K562 (cell line): ENCODE data around the gene NKAIN1. TPM values are rescaled to one million over a fixed set of nuclear protein-coding genes. Genes with fewer than 3 reads are reported as not detected.

Experiments used
- ARID1B ChIP-seq: fragments of 450-650 bp; IDR thresholded peaks from 2 replicates; pipeline ENCODE4 v1.6.1; 2016; ENCODE audit warnings: antibody characterized with exemption, mild to moderate bottlenecking, inconsistent platforms
- CBFB ChIP-seq: sonication (generic); formaldehyde crosslinking; IDR thresholded peaks from 2 replicates; pipeline ENCODE4 v1.4.0; 2020; ENCODE audit warnings: mild to moderate bottlenecking, missing genetic modification reagents
- KDM4B ChIP-seq, 2 experiments: fragments of 450-650 bp in 1 of 2; sonication (generic) in 1 of 2; IDR thresholded peaks; 2 replicates each; pipeline ENCODE4 v1.6.1; 2016 to 2017; ENCODE audit warnings: borderline replicate concordance in 2 of 2, antibody characterized with exemption in 1 of 2, low read depth in 1 of 2, mild to moderate bottlenecking in 1 of 2
- RAD21 ChIP-seq, 2 experiments: fragments of 250-450 bp in 1 of 2; fragments of 450-650 bp in 1 of 2; sonication (Bioruptor Pico) in 1 of 2; formaldehyde crosslinking in 1 of 2; IDR thresholded peaks in 1 of 2; conservative IDR thresholded peaks in 1 of 2; 2 replicates each; pipeline versions ENCODE4 v1.4.0 to v1.8.0; 2020 to 2022; ENCODE audit warnings: mild to moderate bottlenecking in 2 of 2, moderate library complexity in 1 of 2
- RFX1 ChIP-seq: fragments of 450-650 bp; IDR thresholded peaks from 2 replicates; pipeline ENCODE4 v1.6.1; 2016; ENCODE audit warnings: mild to moderate bottlenecking, moderate library complexity
- TCF3 ChIP-seq: sonication (generic); formaldehyde crosslinking; IDR thresholded peaks from 2 replicates; pipeline ENCODE4 v1.4.0; 2020; ENCODE audit warnings: mild to moderate bottlenecking, missing genetic modification reagents
- TEAD4 ChIP-seq, 2 experiments: sonication (generic) in 1 of 2; formaldehyde crosslinking in 1 of 2; IDR thresholded peaks; 2 replicates each; pipeline versions ENCODE4 v1.6.1 to v1.8.0; 2012 to 2022; ENCODE audit warnings: borderline replicate concordance in 1 of 2, inconsistent platforms in 1 of 2, low read length in 1 of 2, mild to moderate bottlenecking in 1 of 2, missing genetic modification reagents in 1 of 2
- XRCC4 ChIP-seq: IDR thresholded peaks from one replicate; pipeline ENCODE4 v1.6.1; 2011; ENCODE audit not compliant: insufficient read depth, insufficient read length; ENCODE audit errors: extremely low read depth
- ZKSCAN3 ChIP-seq: fragments of 250-450 bp; sonication (Bioruptor Pico); IDR thresholded peaks from 2 replicates; pipeline ENCODE4 v1.4.0; 2020
- ZNF121 ChIP-seq: sonication (generic); formaldehyde crosslinking; conservative IDR thresholded peaks from 2 replicates; pipeline ENCODE4 v1.8.0; 2022; ENCODE audit warnings: missing genetic modification reagents
- ZNF3 ChIP-seq: fragments of 250-450 bp; sonication (Bioruptor Pico); IDR thresholded peaks from 2 replicates; pipeline ENCODE4 v1.5.0; 2021; ENCODE audit warnings: mild to moderate bottlenecking, moderate library complexity
- polyA plus RNA-seq, 8 experiments: library from polyadenylated mRNA; depleted of rRNA in 4 of 8; stranded (reverse) in 5 of 8; unstranded in 3 of 8; fragments of >200 nt; fragmentation: Nextera tagmentation in 2 of 8; fragmentation: Illumina TruSeq in 1 of 8; extraction: Ambion mirVana in 2 of 8; extraction: Trizol in 1 of 8; gene quantifications; 2 replicates each; pipeline versions ENCODE4 v1.2.1 to v1.2.3, GENCODE V29; 2011 to 2014; ENCODE audit warnings: inconsistent platforms in 1 of 8, missing spikeins in 1 of 8
- total RNA-seq, 7 experiments: library from RNA; depleted of rRNA in 6 of 7; stranded (reverse); fragments of >200 nt in 6 of 7; fragmentation: Illumina TruSeq in 2 of 7; extraction: Trizol in 2 of 7; gene quantifications; 2 replicates each; pipeline versions ENCODE4 v1.2.1 to v1.2.3, GENCODE V29; 2011 to 2021; ENCODE audit warnings: low replicate concordance in 1 of 7
- TF ChIP-seq, protein P1 (sequence below): fragments of 250-450 bp; sonication (Bioruptor Pico); IDR thresholded peaks from 2 replicates; pipeline ENCODE4 v1.4.0; 2020; ENCODE audit warnings: mild to moderate bottlenecking, moderate library complexity
- TF ChIP-seq, protein P2 (sequence below): fragments of 450-650 bp; conservative IDR thresholded peaks from 2 replicates; pipeline ENCODE4 v1.6.1; 2016; ENCODE audit warnings: missing genetic modification characterization, low read depth, mild to moderate bottlenecking, missing compliant biosample characterization, moderate library complexity
- TF ChIP-seq, protein P3 (sequence below): fragments of 250-450 bp; sonication (Bioruptor Pico); IDR thresholded peaks from 2 replicates; pipeline ENCODE4 v1.8.0; 2022; ENCODE audit warnings: inconsistent platforms
- TF ChIP-seq, protein P4 (sequence below): fragments of 450-650 bp; formaldehyde crosslinking; IDR thresholded peaks from 2 replicates; pipeline ENCODE4 v1.4.0; 2020; ENCODE audit warnings: mild to moderate bottlenecking, moderate library complexity
- TF ChIP-seq, protein P5 (sequence below): IDR thresholded peaks from 3 replicates; pipeline ENCODE4 v1.6.1; 2011; ENCODE audit warnings: borderline replicate concordance, mild to moderate bottlenecking; ENCODE audit not compliant: insufficient read length, insufficient read depth

Gene NKAIN1
- total and polyA plus RNA-seq, 9 of the 15 experiments (the other 6 are each of a cell fraction or from before 2014, with no cell fraction given), result 0.03 to 0.22 (median 0.04) TPM; not detected in 3

DNA sequence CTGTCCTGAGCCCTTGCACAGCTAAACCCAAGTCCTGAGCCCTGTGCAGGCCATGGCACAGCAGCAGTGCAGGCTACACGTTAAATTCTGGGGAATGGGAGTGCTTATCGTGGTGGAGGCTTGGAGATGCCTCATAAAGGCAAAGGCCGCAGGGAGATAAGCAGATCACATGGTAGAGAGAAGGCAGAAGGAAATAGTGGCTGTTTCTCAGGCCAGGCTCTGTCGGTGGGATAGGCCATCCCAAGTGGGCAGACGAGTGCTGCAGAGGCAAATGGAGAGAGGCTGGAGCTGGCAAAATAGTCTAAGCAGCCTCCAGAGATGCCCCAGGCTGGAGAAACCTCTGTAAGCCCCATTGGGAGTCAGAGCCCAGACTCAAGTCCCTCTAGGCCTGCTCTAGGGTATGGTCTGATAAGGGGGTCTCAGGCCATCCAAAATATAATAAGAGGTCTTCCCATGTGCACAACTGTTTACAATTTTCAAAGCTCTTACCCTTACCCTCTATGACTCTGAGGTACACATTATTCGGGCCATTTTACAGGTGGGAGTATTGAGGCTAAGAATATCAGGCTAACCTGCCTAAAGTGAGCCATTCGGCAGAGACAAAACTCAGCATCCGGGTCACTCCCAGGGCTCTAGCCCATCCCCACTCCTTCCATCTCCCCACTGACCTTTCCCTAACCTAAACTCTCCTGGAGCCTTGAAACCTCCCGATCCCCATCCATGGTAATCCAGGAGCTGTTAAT is 79.6 kb downstream of the NKAIN1 start (continued):
- TF ChIP-seq, protein P1, sequence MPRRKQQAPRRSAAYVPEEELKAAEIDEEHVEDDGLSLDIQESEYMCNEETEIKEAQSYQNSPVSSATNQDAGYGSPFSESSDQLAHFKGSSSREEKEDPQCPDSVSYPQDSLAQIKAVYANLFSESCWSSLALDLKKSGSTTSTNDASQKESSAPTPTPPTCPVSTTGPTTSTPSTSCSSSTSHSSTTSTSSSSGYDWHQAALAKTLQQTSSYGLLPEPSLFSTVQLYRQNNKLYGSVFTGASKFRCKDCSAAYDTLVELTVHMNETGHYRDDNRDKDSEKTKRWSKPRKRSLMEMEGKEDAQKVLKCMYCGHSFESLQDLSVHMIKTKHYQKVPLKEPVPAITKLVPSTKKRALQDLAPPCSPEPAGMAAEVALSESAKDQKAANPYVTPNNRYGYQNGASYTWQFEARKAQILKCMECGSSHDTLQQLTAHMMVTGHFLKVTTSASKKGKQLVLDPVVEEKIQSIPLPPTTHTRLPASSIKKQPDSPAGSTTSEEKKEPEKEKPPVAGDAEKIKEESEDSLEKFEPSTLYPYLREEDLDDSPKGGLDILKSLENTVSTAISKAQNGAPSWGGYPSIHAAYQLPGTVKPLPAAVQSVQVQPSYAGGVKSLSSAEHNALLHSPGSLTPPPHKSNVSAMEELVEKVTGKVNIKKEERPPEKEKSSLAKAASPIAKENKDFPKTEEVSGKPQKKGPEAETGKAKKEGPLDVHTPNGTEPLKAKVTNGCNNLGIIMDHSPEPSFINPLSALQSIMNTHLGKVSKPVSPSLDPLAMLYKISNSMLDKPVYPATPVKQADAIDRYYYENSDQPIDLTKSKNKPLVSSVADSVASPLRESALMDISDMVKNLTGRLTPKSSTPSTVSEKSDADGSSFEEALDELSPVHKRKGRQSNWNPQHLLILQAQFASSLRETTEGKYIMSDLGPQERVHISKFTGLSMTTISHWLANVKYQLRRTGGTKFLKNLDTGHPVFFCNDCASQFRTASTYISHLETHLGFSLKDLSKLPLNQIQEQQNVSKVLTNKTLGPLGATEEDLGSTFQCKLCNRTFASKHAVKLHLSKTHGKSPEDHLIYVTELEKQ (CRISPR knock-in tag), result peak; percentile 69
- peak; percentile 84 for TF ChIP-seq ARID1B
- TF ChIP-seq, protein P2, sequence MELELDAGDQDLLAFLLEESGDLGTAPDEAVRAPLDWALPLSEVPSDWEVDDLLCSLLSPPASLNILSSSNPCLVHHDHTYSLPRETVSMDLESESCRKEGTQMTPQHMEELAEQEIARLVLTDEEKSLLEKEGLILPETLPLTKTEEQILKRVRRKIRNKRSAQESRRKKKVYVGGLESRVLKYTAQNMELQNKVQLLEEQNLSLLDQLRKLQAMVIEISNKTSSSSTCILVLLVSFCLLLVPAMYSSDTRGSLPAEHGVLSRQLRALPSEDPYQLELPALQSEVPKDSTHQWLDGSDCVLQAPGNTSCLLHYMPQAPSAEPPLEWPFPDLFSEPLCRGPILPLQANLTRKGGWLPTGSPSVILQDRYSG (tag), result peak; percentile 80; the same call in 1 of the 2 replicates
- TF ChIP-seq ZKSCAN3 (CRISPR knock-in tag), result no peak
- peak; percentile 60 for TF ChIP-seq TEAD4 (IDR thresholded peaks at IDR 0.05; ENCODE audit: low read length)
- TF ChIP-seq TEAD4 (CRISPR knock-in tag; IDR thresholded peaks at IDR 0.05; ENCODE audit: borderline replicate concordance), result no peak
- TF ChIP-seq KDM4B (IDR thresholded peaks at IDR 0.05; ENCODE audit: borderline replicate concordance in 2 of 2, low read depth in 1 of 2), result no peak
- TF ChIP-seq, protein P3, sequence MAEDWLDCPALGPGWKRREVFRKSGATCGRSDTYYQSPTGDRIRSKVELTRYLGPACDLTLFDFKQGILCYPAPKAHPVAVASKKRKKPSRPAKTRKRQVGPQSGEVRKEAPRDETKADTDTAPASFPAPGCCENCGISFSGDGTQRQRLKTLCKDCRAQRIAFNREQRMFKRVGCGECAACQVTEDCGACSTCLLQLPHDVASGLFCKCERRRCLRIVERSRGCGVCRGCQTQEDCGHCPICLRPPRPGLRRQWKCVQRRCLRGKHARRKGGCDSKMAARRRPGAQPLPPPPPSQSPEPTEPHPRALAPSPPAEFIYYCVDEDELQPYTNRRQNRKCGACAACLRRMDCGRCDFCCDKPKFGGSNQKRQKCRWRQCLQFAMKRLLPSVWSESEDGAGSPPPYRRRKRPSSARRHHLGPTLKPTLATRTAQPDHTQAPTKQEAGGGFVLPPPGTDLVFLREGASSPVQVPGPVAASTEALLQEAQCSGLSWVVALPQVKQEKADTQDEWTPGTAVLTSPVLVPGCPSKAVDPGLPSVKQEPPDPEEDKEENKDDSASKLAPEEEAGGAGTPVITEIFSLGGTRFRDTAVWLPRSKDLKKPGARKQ (CRISPR knock-in tag), result no peak
- peak; percentile 19 to 21; a peak in 3 of 4 replicates for TF ChIP-seq RAD21 (CRISPR knock-in tag; conservative IDR thresholded peaks at IDR 0.05 in 1 of 2, IDR thresholded peaks at IDR 0.05 in 1 of 2)
- TF ChIP-seq RFX1, result no peak
- no peak for TF ChIP-seq CBFB (CRISPR knock-in tag)
- TF ChIP-seq ZNF121 (CRISPR knock-in tag), result no peak
- TF ChIP-seq, protein P4, sequence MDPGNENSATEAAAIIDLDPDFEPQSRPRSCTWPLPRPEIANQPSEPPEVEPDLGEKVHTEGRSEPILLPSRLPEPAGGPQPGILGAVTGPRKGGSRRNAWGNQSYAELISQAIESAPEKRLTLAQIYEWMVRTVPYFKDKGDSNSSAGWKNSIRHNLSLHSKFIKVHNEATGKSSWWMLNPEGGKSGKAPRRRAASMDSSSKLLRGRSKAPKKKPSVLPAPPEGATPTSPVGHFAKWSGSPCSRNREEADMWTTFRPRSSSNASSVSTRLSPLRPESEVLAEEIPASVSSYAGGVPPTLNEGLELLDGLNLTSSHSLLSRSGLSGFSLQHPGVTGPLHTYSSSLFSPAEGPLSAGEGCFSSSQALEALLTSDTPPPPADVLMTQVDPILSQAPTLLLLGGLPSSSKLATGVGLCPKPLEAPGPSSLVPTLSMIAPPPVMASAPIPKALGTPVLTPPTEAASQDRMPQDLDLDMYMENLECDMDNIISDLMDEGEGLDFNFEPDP (CRISPR knock-in tag), result no peak
- TF ChIP-seq TCF3, result peak; percentile 73
- no peak for TF ChIP-seq ZNF3 (CRISPR knock-in tag)
- no peak for TF ChIP-seq XRCC4
- TF ChIP-seq, protein P5, sequence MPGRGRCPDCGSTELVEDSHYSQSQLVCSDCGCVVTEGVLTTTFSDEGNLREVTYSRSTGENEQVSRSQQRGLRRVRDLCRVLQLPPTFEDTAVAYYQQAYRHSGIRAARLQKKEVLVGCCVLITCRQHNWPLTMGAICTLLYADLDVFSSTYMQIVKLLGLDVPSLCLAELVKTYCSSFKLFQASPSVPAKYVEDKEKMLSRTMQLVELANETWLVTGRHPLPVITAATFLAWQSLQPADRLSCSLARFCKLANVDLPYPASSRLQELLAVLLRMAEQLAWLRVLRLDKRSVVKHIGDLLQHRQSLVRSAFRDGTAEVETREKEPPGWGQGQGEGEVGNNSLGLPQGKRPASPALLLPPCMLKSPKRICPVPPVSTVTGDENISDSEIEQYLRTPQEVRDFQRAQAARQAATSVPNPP, result no peak
